ENCODE results near the gene CCDC85B.

DNA sequence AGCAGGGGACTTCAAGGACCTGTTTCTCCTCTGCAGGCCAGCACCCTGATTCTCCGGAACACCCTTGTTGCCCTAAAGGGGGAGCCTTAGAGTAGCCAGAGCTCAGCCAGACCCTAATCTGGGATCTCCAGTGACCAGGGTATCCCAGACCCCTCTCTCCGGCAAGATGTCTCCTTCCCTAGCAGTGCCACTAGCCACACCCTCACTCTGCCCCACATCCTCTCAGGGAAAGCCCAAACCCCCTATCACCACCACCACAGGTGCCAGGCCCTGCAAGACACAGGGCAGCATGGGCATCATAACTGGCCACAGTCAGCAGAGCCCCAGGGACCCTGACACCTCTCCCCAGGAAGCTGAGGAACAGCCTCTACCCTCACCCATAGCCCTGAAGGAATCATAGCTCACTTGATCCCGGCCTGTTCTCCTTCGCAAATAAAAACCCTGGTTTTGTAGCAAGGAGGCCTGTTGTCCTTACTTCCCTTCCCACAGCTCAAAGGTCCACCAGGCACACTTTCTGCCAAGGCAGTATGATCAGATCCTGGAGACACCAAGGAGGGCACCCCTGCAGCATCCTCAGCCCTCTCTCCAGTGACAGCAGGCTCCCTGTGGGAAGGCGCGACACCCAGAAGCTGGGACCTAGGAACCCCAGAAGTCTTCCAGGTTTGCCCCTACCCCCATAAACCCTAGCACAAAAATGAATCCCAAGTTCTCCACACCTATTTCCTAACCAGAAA is 37.1 kb upstream of the CCDC85B start:
- TF ChIP-seq, protein P1, sequence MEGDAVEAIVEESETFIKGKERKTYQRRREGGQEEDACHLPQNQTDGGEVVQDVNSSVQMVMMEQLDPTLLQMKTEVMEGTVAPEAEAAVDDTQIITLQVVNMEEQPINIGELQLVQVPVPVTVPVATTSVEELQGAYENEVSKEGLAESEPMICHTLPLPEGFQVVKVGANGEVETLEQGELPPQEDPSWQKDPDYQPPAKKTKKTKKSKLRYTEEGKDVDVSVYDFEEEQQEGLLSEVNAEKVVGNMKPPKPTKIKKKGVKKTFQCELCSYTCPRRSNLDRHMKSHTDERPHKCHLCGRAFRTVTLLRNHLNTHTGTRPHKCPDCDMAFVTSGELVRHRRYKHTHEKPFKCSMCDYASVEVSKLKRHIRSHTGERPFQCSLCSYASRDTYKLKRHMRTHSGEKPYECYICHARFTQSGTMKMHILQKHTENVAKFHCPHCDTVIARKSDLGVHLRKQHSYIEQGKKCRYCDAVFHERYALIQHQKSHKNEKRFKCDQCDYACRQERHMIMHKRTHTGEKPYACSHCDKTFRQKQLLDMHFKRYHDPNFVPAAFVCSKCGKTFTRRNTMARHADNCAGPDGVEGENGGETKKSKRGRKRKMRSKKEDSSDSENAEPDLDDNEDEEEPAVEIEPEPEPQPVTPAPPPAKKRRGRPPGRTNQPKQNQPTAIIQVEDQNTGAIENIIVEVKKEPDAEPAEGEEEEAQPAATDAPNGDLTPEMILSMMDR (IDR thresholded peaks at IDR 0.05), result no peak
- TF ChIP-seq POLR2A (IDR thresholded peaks at IDR 0.05), result no peak

Data from adrenal gland (tissue), 5 donors.